ENCODE data around the gene SFT2D1. TPM values are rescaled to one million over a fixed set of nuclear protein-coding genes. Genes with fewer than 3 reads are reported as not detected.
A peak's percentile ranks its signal among the peaks of the same experiment; 100 is the strongest.

SFT2D1 gene
- total and polyA plus RNA-seq, 3 experiments from 2014 or later, result 43.3 to 60.9 (median 54.0) TPM

- Histone ChIP-seq H3K27ac (ENCODE audit: low read depth, low read length) (no peak overlapping the region), H3K4me3 (ENCODE audit: low read length) (no peak overlapping the region), H3K36me3 (ENCODE audit: insufficient read depth, low read length) (no peaks in the 10 kb centered on the region), H3K27me3 (ENCODE audit: insufficient read depth, low read length, poor library complexity, severe bottlenecking) (peaks cover 1% of the 10 kb centered on the region), H3K4me1 (ENCODE audit: insufficient read depth, low read length) (no peaks in the 10 kb centered on the region), H3K9me3 (ENCODE audit: low read length) (no peaks in the 10 kb centered on the region)
- CTCF ChIA-PET, result interaction anchor here (1.1 to 5.5 kb wide), 9 partner anchors 20 to 121 kb away, joined by 3 to 60 read pairs (median 6); no protein-coding TSS in a partner anchor
- peaks cover 0 to 7% (median 4%) of the 10 kb centered on the region in 3 donors for H3K36me3 Mint-ChIP-seq
- peaks cover 9 to 10% of the 10 kb centered on the region in 2 donors for H3K27me3 Mint-ChIP-seq
- no peak overlapping the region for H3K4me3 Mint-ChIP-seq
- H3K4me1 Mint-ChIP-seq, result no peaks in the 10 kb centered on the region
- no peaks in the 10 kb centered on the region for H3K9me3 Mint-ChIP-seq
- DNase-seq, result no peak
- POLR2A ChIA-PET, result no interaction called here
- H3K27ac Mint-ChIP-seq, result no peak overlapping the region
Observed at GRCh38 chr6:166314454-166314853, 27.9 kb downstream of the SFT2D1 start.

GRCh38 chr6:166313255-166314070, 28.9 kb downstream of the SFT2D1 start:
- Mint-ChIP-seq H3K9me3 (no peaks in the 10 kb centered on the region), H3K4me1 (peaks cover 0 to 4% (median 0%) of the 10 kb centered on the region in 3 donors), H3K27me3 (peaks cover 19% of the 10 kb centered on the region in 2 donors), H3K27ac (no peak overlapping the region), H3K36me3 (peaks cover 0 to 2% (median under 1%) of the 10 kb centered on the region in 3 donors), H3K4me3 (no peak overlapping the region)
- H3K9me3 ChIP-seq (ENCODE audit: low read length), result no peaks in the 10 kb centered on the region
- H3K27me3 ChIP-seq (ENCODE audit: insufficient read depth, low read length, poor library complexity, severe bottlenecking), result peaks cover 11% of the 10 kb centered on the region
- H3K27ac ChIP-seq (ENCODE audit: low read depth, low read length), result no peak overlapping the region
- H3K4me3 ChIP-seq (ENCODE audit: low read length), result no peak overlapping the region
- CTCF ChIA-PET, result interaction anchor here (0.8 to 5.5 kb wide), 22 partner anchors 8 to 199 kb away, joined by 3 to 60 read pairs (median 4); no protein-coding TSS in a partner anchor
- H3K36me3 ChIP-seq (ENCODE audit: insufficient read depth, low read length), result no peaks in the 10 kb centered on the region
- H3K4me1 ChIP-seq (ENCODE audit: insufficient read depth, low read length), result peaks cover 3% of the 10 kb centered on the region
- POLR2A ChIA-PET, result no interaction called here
- DNase-seq, result peak in 4 of 5 donors; percentile 20 to 65 (median 35)

GRCh38 chr6:166312832-166313231, 29.5 kb downstream of the SFT2D1 start:
- Mint-ChIP-seq H3K4me3 (no peak overlapping the region), H3K27me3 (peaks cover 19 to 20% of the 10 kb centered on the region in 2 donors), H3K36me3 (no peaks in the 10 kb centered on the region), H3K4me1 (peaks cover 0 to 5% (median 0%) of the 10 kb centered on the region in 3 donors), H3K9me3 (no peaks in the 10 kb centered on the region), H3K27ac (no peak overlapping the region)
- no peak overlapping the region for H3K4me3 ChIP-seq (ENCODE audit: low read length)
- ChIA-PET POLR2A (no interaction called here), CTCF (interaction anchor here (0.9 to 5.5 kb wide), 16 partner anchors 9 to 199 kb away, joined by 3 to 60 read pairs (median 4); no protein-coding TSS in a partner anchor)
- H3K4me1 ChIP-seq (ENCODE audit: insufficient read depth, low read length), result peaks cover 5% of the 10 kb centered on the region
- no peaks in the 10 kb centered on the region for H3K9me3 ChIP-seq (ENCODE audit: low read length)
- H3K27ac ChIP-seq (ENCODE audit: low read depth, low read length), result no peak overlapping the region
- DNase-seq, result no peak
- H3K27me3 ChIP-seq (ENCODE audit: insufficient read depth, low read length, poor library complexity, severe bottlenecking), result peaks cover 11% of the 10 kb centered on the region
- H3K36me3 ChIP-seq (ENCODE audit: insufficient read depth, low read length), result no peaks in the 10 kb centered on the region

GRCh38 chr6:166310634-166311033, 31.7 kb downstream of the SFT2D1 start:
- Mint-ChIP-seq H3K27ac (no peak overlapping the region), H3K4me3 (no peak overlapping the region), H3K36me3 (no peaks in the 10 kb centered on the region), H3K4me1 (peaks cover 0 to 9% (median 0%) of the 10 kb centered on the region in 3 donors), H3K9me3 (no peaks in the 10 kb centered on the region), H3K27me3 (peaks cover 30 to 32% of the 10 kb centered on the region in 2 donors)
- no peak for DNase-seq
- Histone ChIP-seq H3K27ac (ENCODE audit: low read depth, low read length) (no peak overlapping the region), H3K9me3 (ENCODE audit: low read length) (no peaks in the 10 kb centered on the region), H3K27me3 (ENCODE audit: insufficient read depth, low read length, poor library complexity, severe bottlenecking) (peaks cover 19% of the 10 kb centered on the region), H3K4me3 (ENCODE audit: low read length) (no peak overlapping the region), H3K36me3 (ENCODE audit: insufficient read depth, low read length) (no peaks in the 10 kb centered on the region), H3K4me1 (ENCODE audit: insufficient read depth, low read length) (peaks cover 5% of the 10 kb centered on the region)
- CTCF ChIA-PET, result interaction anchor here (1.2 to 5.5 kb wide), 6 partner anchors 9 to 89 kb away, joined by 4 to 60 read pairs (median 4); no protein-coding TSS in a partner anchor
- POLR2A ChIA-PET, result no interaction called here

GRCh38 chr6:166309977-166310376, 32.4 kb downstream of the SFT2D1 start:
- ChIA-PET CTCF (interaction anchor here (1.2 to 5.5 kb wide), 7 partner anchors 9 to 90 kb away, joined by 4 to 60 read pairs (median 4); no protein-coding TSS in a partner anchor), POLR2A (no interaction called here)
- no peak overlapping the region for H3K4me3 Mint-ChIP-seq
- H3K4me1 ChIP-seq (ENCODE audit: insufficient read depth, low read length), result peaks cover 5% of the 10 kb centered on the region
- H3K9me3 ChIP-seq (ENCODE audit: low read length), result no peaks in the 10 kb centered on the region
- H3K36me3 ChIP-seq (ENCODE audit: insufficient read depth, low read length), result no peaks in the 10 kb centered on the region
- peaks cover 0 to 9% (median 0%) of the 10 kb centered on the region in 3 donors for H3K4me1 Mint-ChIP-seq
- no peaks in the 10 kb centered on the region for H3K36me3 Mint-ChIP-seq
- H3K27ac Mint-ChIP-seq, result no peak overlapping the region
- H3K27me3 ChIP-seq (ENCODE audit: insufficient read depth, low read length, poor library complexity, severe bottlenecking), result peaks cover 19% of the 10 kb centered on the region
- DNase-seq, result no peak
- peaks cover 35 to 38% of the 10 kb centered on the region in 2 donors for H3K27me3 Mint-ChIP-seq
- no peaks in the 10 kb centered on the region for H3K9me3 Mint-ChIP-seq
- no peak overlapping the region for H3K27ac ChIP-seq (ENCODE audit: low read depth, low read length)
- H3K4me3 ChIP-seq (ENCODE audit: low read length), result no peak overlapping the region

- peaks cover 0 to 9% (median 0%) of the 10 kb centered on the region in 3 donors for H3K4me1 Mint-ChIP-seq
- Histone ChIP-seq H3K9me3 (ENCODE audit: low read length) (no peaks in the 10 kb centered on the region), H3K36me3 (ENCODE audit: insufficient read depth, low read length) (no peaks in the 10 kb centered on the region), H3K4me1 (ENCODE audit: insufficient read depth, low read length) (peaks cover 5% of the 10 kb centered on the region), H3K27me3 (ENCODE audit: insufficient read depth, low read length, poor library complexity, severe bottlenecking) (peaks cover 19% of the 10 kb centered on the region), H3K27ac (ENCODE audit: low read depth, low read length) (no peak overlapping the region), H3K4me3 (ENCODE audit: low read length) (no peak overlapping the region)
- H3K36me3 Mint-ChIP-seq, result no peaks in the 10 kb centered on the region
- H3K4me3 Mint-ChIP-seq, result peak overlapping the region; percentile 10 to 60 (median 52)
- no peak overlapping the region for H3K27ac Mint-ChIP-seq
- H3K27me3 Mint-ChIP-seq, result peaks cover 35 to 45% of the 10 kb centered on the region in 2 donors
- no peak for DNase-seq
- CTCF ChIA-PET, result interaction anchor here (1.0 to 5.5 kb wide), 3 partner anchors 10 to 91 kb away, joined by 3 to 60 read pairs (median 4); no protein-coding TSS in a partner anchor
- POLR2A ChIA-PET, result no interaction called here
- no peaks in the 10 kb centered on the region for H3K9me3 Mint-ChIP-seq
Observed at GRCh38 chr6:166308769-166309589, 33.4 kb downstream of the SFT2D1 start.

GRCh38 chr6:166308033-166308768, 34.1 kb downstream of the SFT2D1 start, which contains the start of gene PRR18:
Gene PRR18, minus strand, starts transcription at chr6:166308392. Its CDS starts 250 bp downstream, at chr6:166308142.
- H3K4me1 ChIP-seq (ENCODE audit: insufficient read depth, low read length), result peaks cover 5% of the 10 kb centered on the region
- no peak within 1 kb of the TSS for H3K27ac ChIP-seq (ENCODE audit: low read depth, low read length)
- Mint-ChIP-seq H3K27ac (no peak within 1 kb of the TSS), H3K9me3 (no peaks in the 10 kb centered on the region), H3K4me3 (peak within 1 kb of the TSS; percentile 10 to 60 (median 52)), H3K36me3 (no peaks in the 10 kb centered on the region), H3K4me1 (peaks cover 0 to 9% (median 0%) of the 10 kb centered on the region in 3 donors), H3K27me3 (peaks cover 35 to 50% of the 10 kb centered on the region in 2 donors)
- no peak for DNase-seq
- no peak within 1 kb of the TSS for H3K4me3 ChIP-seq (ENCODE audit: low read length)
- no peaks in the 10 kb centered on the region for H3K9me3 ChIP-seq (ENCODE audit: low read length)
- ChIA-PET CTCF (interaction anchor here (1.0 kb wide), 1 partner anchor 14 kb away, joined by 3 read pairs; no protein-coding TSS in a partner anchor), POLR2A (no interaction called here)
- H3K36me3 ChIP-seq (ENCODE audit: insufficient read depth, low read length), result no peaks in the 10 kb centered on the region
- peaks cover 19% of the 10 kb centered on the region for H3K27me3 ChIP-seq (ENCODE audit: insufficient read depth, low read length, poor library complexity, severe bottlenecking)

Measured in CD8-positive, alpha-beta memory T cell (primary cell).